Nephron (organoid): ENCODE data around the gene IFNA13.

ENCODE experiments used
- H3K27ac Mint-ChIP-seq, 3 experiments: 2 replicates each; pipeline ENCODE4 v1.8.0; 2020; ENCODE audit warnings: mixed read lengths in 3 of 3, mild to moderate bottlenecking in 2 of 3, moderate library complexity in 1 of 3
- H3K27me3 Mint-ChIP-seq: 2 replicates; pipeline ENCODE4 v1.8.0; 2021; ENCODE audit warnings: low read depth, mild to moderate bottlenecking, moderate library complexity, mixed read lengths
- H3K36me3 Mint-ChIP-seq: 2 replicates; pipeline ENCODE4 v1.8.0; 2020; ENCODE audit warnings: low read depth, mixed read lengths
- H3K4me1 Mint-ChIP-seq: 2 replicates; pipeline ENCODE4 v1.8.0; 2020; ENCODE audit warnings: mixed read lengths
- H3K4me3 Mint-ChIP-seq, 3 experiments: 2 replicates each; pipeline ENCODE4 v1.8.0; 2020; ENCODE audit warnings: mild to moderate bottlenecking in 3 of 3, mixed read lengths in 3 of 3, moderate library complexity in 2 of 3
- H3K9me3 Mint-ChIP-seq: 2 replicates; pipeline ENCODE4 v1.8.0; 2020; ENCODE audit warnings: mixed read lengths
- TF ChIP-seq, protein P1 (sequence below), 3 experiments: fragments of 200-600 bp; sonication (generic); IDR thresholded peaks; one replicate each; pipeline ENCODE4 v1.5.0; 2021; ENCODE audit warnings: antibody characterized with exemption in 3 of 3; ENCODE audit not compliant: unreplicated experiment in 3 of 3

The IFNA13 gene

GRCh38 chr9:21398955-21399489 lies 31.2 kb upstream of the IFNA13 start:
- Mint-ChIP-seq H3K4me1 (no peaks in the 10 kb centered on the region), H3K4me3 (no peak overlapping the region), H3K27me3 (peaks cover 79% of the 10 kb centered on the region), H3K9me3 (no peaks in the 10 kb centered on the region), H3K36me3 (no peaks in the 10 kb centered on the region), H3K27ac (no peak overlapping the region)
- TF ChIP-seq, protein P1, sequence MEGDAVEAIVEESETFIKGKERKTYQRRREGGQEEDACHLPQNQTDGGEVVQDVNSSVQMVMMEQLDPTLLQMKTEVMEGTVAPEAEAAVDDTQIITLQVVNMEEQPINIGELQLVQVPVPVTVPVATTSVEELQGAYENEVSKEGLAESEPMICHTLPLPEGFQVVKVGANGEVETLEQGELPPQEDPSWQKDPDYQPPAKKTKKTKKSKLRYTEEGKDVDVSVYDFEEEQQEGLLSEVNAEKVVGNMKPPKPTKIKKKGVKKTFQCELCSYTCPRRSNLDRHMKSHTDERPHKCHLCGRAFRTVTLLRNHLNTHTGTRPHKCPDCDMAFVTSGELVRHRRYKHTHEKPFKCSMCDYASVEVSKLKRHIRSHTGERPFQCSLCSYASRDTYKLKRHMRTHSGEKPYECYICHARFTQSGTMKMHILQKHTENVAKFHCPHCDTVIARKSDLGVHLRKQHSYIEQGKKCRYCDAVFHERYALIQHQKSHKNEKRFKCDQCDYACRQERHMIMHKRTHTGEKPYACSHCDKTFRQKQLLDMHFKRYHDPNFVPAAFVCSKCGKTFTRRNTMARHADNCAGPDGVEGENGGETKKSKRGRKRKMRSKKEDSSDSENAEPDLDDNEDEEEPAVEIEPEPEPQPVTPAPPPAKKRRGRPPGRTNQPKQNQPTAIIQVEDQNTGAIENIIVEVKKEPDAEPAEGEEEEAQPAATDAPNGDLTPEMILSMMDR (IDR thresholded peaks at IDR 0.05; ENCODE audit: unreplicated experiment in 3 of 3): no peak

GRCh38 chr9:21395778-21396717 lies 28.2 kb upstream of the IFNA13 start:
- H3K4me3 Mint-ChIP-seq: peak overlapping the region; percentile 60 to 74 (median 73)
- no peaks in the 10 kb centered on the region for H3K4me1 Mint-ChIP-seq
- H3K27ac Mint-ChIP-seq: no peak overlapping the region
- peaks cover 69% of the 10 kb centered on the region for H3K27me3 Mint-ChIP-seq
- H3K36me3 Mint-ChIP-seq: no peaks in the 10 kb centered on the region
- TF ChIP-seq, protein P1 (IDR thresholded peaks at IDR 0.05; ENCODE audit: unreplicated experiment in 3 of 3): peak; percentile 73 to 91 (median 88)
- no peaks in the 10 kb centered on the region for H3K9me3 Mint-ChIP-seq

GRCh38 chr9:21392270-21392669 lies 24.4 kb upstream of the IFNA13 start:
- TF ChIP-seq, protein P1 (IDR thresholded peaks at IDR 0.05; ENCODE audit: unreplicated experiment in 3 of 3): peak in 2 of 3 experiments; percentile 19 to 30
- Mint-ChIP-seq H3K27me3 (peaks cover 56% of the 10 kb centered on the region), H3K4me1 (no peaks in the 10 kb centered on the region), H3K36me3 (no peaks in the 10 kb centered on the region), H3K9me3 (no peaks in the 10 kb centered on the region), H3K4me3 (no peak overlapping the region), H3K27ac (no peak overlapping the region)

DNA sequence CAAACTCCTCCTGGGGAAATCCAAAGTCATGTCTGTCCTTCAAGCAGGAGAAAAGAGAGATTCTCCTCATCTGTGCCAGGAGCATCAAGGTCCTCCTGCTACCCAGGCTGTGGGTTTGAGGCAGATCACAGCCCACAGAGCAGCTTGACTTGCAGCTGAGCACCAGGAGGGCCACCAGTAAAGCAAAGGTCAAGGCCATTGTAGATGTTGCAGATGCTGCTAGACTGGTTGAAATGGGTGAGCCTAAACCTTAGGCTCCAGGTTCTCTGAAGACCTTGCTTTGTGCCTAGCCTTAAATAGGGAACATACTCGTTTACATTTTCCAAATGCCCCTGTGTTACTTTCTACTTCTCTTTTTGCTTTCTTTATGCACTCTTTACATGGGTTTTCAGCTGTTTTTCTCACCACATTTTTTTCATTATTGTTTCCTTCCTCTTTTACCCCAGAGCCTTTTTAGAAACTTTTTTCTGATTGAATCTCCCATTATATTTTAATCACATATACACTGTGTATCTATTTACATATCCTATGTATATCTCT lies 17.3 kb upstream of the IFNA13 start, which contains the start of gene IFNA2:
Gene IFNA2 (minus strand): TSS at position 268 of the 540 bp plus-strand sequence. CDS start 69 bp downstream, at position 199.
- Mint-ChIP-seq H3K36me3 (no peaks in the 10 kb centered on the region), H3K27me3 (peaks cover 18% of the 10 kb centered on the region), H3K27ac (no peak within 1 kb of the TSS), H3K4me3 (no peak within 1 kb of the TSS), H3K9me3 (no peaks in the 10 kb centered on the region), H3K4me1 (no peaks in the 10 kb centered on the region)
- TF ChIP-seq, protein P1 (IDR thresholded peaks at IDR 0.05; ENCODE audit: unreplicated experiment in 3 of 3): no peak

DNA sequence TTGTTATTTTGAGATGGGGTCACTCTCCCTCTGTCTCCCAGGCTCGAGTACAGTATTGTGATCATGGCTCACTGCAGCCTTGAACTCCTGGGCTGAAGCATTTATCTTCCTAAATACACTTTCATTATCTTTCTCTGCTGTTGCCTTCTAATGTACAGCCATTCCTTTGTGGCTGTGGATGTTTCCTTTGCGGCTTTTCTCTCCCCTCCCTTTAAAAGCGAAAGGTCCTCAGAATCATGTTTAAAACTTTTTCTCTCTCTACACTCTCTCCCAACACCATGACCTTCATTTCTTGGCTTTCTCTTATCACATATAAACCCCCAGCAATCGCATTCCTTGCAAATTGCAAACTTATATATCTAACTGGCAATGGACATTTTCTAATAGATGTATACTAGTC lies 15.8 kb upstream of the IFNA13 start:
- H3K4me1 Mint-ChIP-seq: no peaks in the 10 kb centered on the region
- no peaks in the 10 kb centered on the region for H3K36me3 Mint-ChIP-seq
- TF ChIP-seq, protein P1 (IDR thresholded peaks at IDR 0.05; ENCODE audit: unreplicated experiment in 3 of 3): no peak
- no peaks in the 10 kb centered on the region for H3K9me3 Mint-ChIP-seq
- H3K4me3 Mint-ChIP-seq: no peak overlapping the region
- H3K27me3 Mint-ChIP-seq: peaks cover 6% of the 10 kb centered on the region
- no peak overlapping the region for H3K27ac Mint-ChIP-seq
